B cell (primary cell): Measurements from ENCODE around the gene KDM7A. TPM values are rescaled to one million over a fixed set of nuclear protein-coding genes. Genes with fewer than 3 reads are reported as not detected.

Experiments used
- ATAC-seq: fragments of 200-7000 bp; cut with Tn5 transposase; one replicate; pipeline ENCODE4 v1.10.0; 2021; ENCODE audit warnings: low read depth, mild to moderate bottlenecking, moderate number of reproducible peaks, moderate library complexity
- CTCF ChIA-PET: fragments of 350-600 bp; sonication (Branson Sonifier 250); formaldehyde crosslinking; loops from one replicate; lab custom pipeline; 2021; ENCODE audit warnings: antibody characterized with exemption, inconsistent platforms; lab: Charles Lee
- POLR2A ChIA-PET: fragments of 350-600 bp; sonication (Branson Sonifier 250); formaldehyde crosslinking; loops from one replicate; lab custom pipeline; 2021; ENCODE audit warnings: antibody characterized with exemption; lab: Charles Lee
- DNase-seq: peaks from one replicate; pipeline ENCODE4 v3.0.0; 2013
- H2AFZ ChIP-seq: 2 replicates; pipeline ENCODE4 v1.6.1; 2012; ENCODE audit warnings: mild to moderate bottlenecking, low read depth, low read length; ENCODE audit not compliant: insufficient read depth, poor library complexity, severe bottlenecking
- H3K27ac ChIP-seq, 2 donors: 1 replicate in 1 of 2; 2 replicates in 1 of 2; pipeline ENCODE4 v1.5.1; 2012 to 2013; ENCODE audit warnings: low read length in 2 of 2, mild to moderate bottlenecking in 2 of 2, moderate library complexity in 1 of 2
- H3K27me3 ChIP-seq, 4 experiments: fragments of 200-600 bp in 1 of 4; sonication (generic) in 1 of 4; replicated peaks in 1 of 4; 1 replicate in 2 of 4; 2 replicates in 2 of 4; pipeline versions ENCODE4 v1.6.1 to v1.7.0; 2013 to 2016; ENCODE audit warnings: low read length in 3 of 4, mild to moderate bottlenecking in 2 of 4, mixed read lengths in 1 of 4, moderate library complexity in 1 of 4; ENCODE audit not compliant: insufficient read depth in 4 of 4, control insufficient read depth in 3 of 4; ENCODE audit errors: control extremely low read depth in 1 of 4
- H3K36me3 ChIP-seq, 2 experiments: replicated peaks in 1 of 2; 1 replicate in 1 of 2; 2 replicates in 1 of 2; pipeline versions ENCODE4 v1.6.1 to v1.7.1; 2013; ENCODE audit warnings: low read length in 1 of 2; ENCODE audit not compliant: insufficient read depth in 2 of 2, control insufficient read depth in 1 of 2; ENCODE audit errors: control extremely low read depth in 1 of 2, extremely low read depth in 1 of 2
- H3K4me1 ChIP-seq, 2 donors: fragments of 200-600 bp in 1 of 2; sonication (generic) in 1 of 2; 1 replicate in 1 of 2; 2 replicates in 1 of 2; pipeline versions ENCODE4 v1.5.1 to v1.6.1; 2013 to 2017; ENCODE audit warnings: low read length in 2 of 2; ENCODE audit not compliant: control insufficient read depth in 2 of 2, insufficient read depth in 2 of 2
- H3K4me2 ChIP-seq: replicated peaks from 2 replicates; pipeline ENCODE3; 2012; ENCODE audit warnings: mild to moderate bottlenecking, low read depth, low read length; ENCODE audit not compliant: poor library complexity, severe bottlenecking
- H3K4me3 ChIP-seq, 5 experiments: fragments of 200-600 bp in 1 of 5; sonication (generic) in 1 of 5; 1 replicate in 3 of 5; 2 replicates in 2 of 5; pipeline versions ENCODE4 v1.5.1 to v1.7.0; 2011 to 2016; ENCODE audit warnings: low read length in 4 of 5, mild to moderate bottlenecking in 4 of 5, low read depth in 2 of 5, control low read depth in 1 of 5, moderate library complexity in 1 of 5; ENCODE audit not compliant: insufficient read depth in 1 of 5; ENCODE audit errors: control extremely low read depth in 1 of 5, extremely low read depth in 1 of 5
- H3K79me2 ChIP-seq: fragments of 200-600 bp; sonication (generic); one replicate; pipeline ENCODE4 v1.6.0; 2016; ENCODE audit warnings: low read length; ENCODE audit not compliant: control insufficient read depth, insufficient read depth
- H3K9ac ChIP-seq: fragments of 200-600 bp; sonication (generic); 2 replicates; pipeline ENCODE4 v1.6.1; 2017; ENCODE audit warnings: mild to moderate bottlenecking, low read length, moderate library complexity
- H3K9me3 ChIP-seq, 3 donors: one replicate each; pipeline versions ENCODE4 v1.6.1 to v1.7.1; 2013; ENCODE audit warnings: low read length in 2 of 3; ENCODE audit not compliant: control insufficient read depth in 2 of 3, insufficient read depth in 1 of 3; ENCODE audit errors: control extremely low read depth in 1 of 3
- H4K20me1 ChIP-seq: 2 replicates; pipeline ENCODE4 v1.6.0; 2012; ENCODE audit warnings: mild to moderate bottlenecking, low read length; ENCODE audit not compliant: insufficient read depth, control insufficient read depth, poor library complexity, severe bottlenecking
- H3K27ac Mint-ChIP-seq: one replicate; pipeline ENCODE4 v1.8.0; 2021; ENCODE audit warnings: mixed read lengths
- H3K27me3 Mint-ChIP-seq: one replicate; pipeline ENCODE4 v1.8.0; 2021; ENCODE audit warnings: mixed read lengths
- H3K4me1 Mint-ChIP-seq: one replicate; pipeline ENCODE4 v1.8.0; 2021; ENCODE audit warnings: mixed read lengths
- H3K4me3 Mint-ChIP-seq: one replicate; pipeline ENCODE4 v1.8.0; 2021; ENCODE audit warnings: mixed read lengths
- H3K9me3 Mint-ChIP-seq: one replicate; pipeline ENCODE4 v1.8.0; 2022; ENCODE audit warnings: mixed read lengths; ENCODE audit not compliant: insufficient read depth
- EZH2 ChIP-seq: IDR thresholded peaks from 2 replicates; pipeline ENCODE4 v1.6.1; 2012; ENCODE audit warnings: borderline replicate concordance, low read depth, mild to moderate bottlenecking, moderate library complexity, low read length; ENCODE audit not compliant: insufficient read depth, poor library complexity, severe bottlenecking
- WGBS: methylation state at CpG from one replicate; pipeline ENCODE4 v1.1.5; 2013; ENCODE audit warnings: missing lambda C conversion rate; ENCODE audit not compliant: insufficient coverage; 5-methylcytosine and 5-hydroxymethylcytosine counted together
- intact Hi-C: fragments of 100-400 bp; cut with micrococcal nuclease; formaldehyde crosslinking; loops from one replicate; pipeline ENCODE4 v1.10.0; 2022
- polyA plus RNA-seq: library from polyadenylated mRNA; depleted of rRNA; stranded (reverse); fragments of >200 nt; gene quantifications from 2 replicates; pipeline ENCODE4 v1.2.3, GENCODE V29; 2012
- total RNA-seq, 2 donors: library from RNA; stranded (reverse); fragments of 120-200 nt in 1 of 2; gene quantifications; 1 replicate in 1 of 2; 2 replicates in 1 of 2; pipeline versions ENCODE4 v1.2.3 to v1.2.4, GENCODE V29; 2013 to 2022
- TF ChIP-seq, protein P1 (sequence below): fragments of 200-600 bp; IDR thresholded peaks from one replicate; pipeline ENCODE4 v1.8.0; 2022; ENCODE audit warnings: antibody characterized with exemption, mild to moderate bottlenecking

The KDM7A gene
- total and polyA plus RNA-seq, 2 donors (not counting 1 experiment from before 2014, with no cell fraction given) = 16.1 to 50.8 TPM

DNA sequence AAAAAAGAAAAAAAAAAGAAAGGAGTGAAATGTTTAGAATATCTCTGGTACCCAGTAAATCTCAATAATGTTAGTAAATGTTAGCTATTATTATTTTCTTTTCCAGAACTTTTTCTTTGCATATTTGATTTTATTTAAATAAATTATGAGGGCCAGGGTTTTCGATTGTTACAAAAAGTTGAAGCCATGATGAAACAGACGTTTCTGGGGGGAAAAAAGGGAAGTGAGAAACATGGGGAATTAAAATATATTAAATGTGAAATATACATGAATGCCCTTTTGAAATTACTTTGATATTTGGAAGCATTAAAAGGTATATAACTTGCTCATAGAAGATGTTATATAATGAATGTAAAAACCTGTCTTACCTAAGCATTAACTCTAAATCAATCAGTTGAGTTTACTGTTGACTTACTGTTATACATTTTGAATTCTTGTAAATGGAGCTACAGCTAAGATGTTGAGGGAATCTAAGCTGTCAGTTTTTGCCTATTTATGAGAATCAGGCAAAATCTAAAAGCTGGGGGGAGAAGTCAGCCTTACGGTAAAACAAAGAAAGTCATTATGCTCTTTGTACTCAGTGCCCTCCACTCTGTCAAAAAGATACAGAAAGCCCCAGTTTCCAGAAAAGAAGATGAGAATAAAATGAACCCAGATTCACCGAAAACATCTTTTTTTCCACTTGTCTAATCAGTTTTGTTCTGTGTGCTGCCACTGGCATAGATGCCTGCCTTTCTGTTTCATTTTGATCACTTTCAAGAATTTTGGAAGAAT is 30.0 kb upstream of the KDM7A start:
- Histone ChIP-seq H2AFZ (no peak overlapping the region), H3K9me3 (no peaks in the 10 kb centered on the region), H3K4me1 (peaks cover 56 to 58% of the 10 kb centered on the region in 2 donors), H3K79me2 (no peaks in the 10 kb centered on the region), H3K4me2 (peak overlapping the region; percentile 13), H3K9ac (no peak overlapping the region), H3K27me3 (no peaks in the 10 kb centered on the region), H3K36me3 (no peaks in the 10 kb centered on the region), H3K4me3 (no peak overlapping the region), H3K27ac (no peak overlapping the region), H4K20me1 (no peaks in the 10 kb centered on the region)
- ChIA-PET CTCF (interaction anchor here (0.6 to 3.6 kb wide), 4 partner anchors 15 to 85 kb away, joined by 3 to 26 read pairs (median 4); partner anchors contain the start of gene KDM7A), POLR2A (interaction anchor here (0.6 kb wide), 1 partner anchor 30 kb away, joined by 3 read pairs; the partner anchor contains the start of gene KDM7A)
- intact Hi-C loops = no loop called here
- no peaks in the 10 kb centered on the region for H3K9me3 Mint-ChIP-seq
- no peak overlapping the region for H3K4me3 Mint-ChIP-seq
- H3K27ac Mint-ChIP-seq = peak overlapping the region; percentile 43
- no peak for TF ChIP-seq EZH2
- TF ChIP-seq, protein P1, sequence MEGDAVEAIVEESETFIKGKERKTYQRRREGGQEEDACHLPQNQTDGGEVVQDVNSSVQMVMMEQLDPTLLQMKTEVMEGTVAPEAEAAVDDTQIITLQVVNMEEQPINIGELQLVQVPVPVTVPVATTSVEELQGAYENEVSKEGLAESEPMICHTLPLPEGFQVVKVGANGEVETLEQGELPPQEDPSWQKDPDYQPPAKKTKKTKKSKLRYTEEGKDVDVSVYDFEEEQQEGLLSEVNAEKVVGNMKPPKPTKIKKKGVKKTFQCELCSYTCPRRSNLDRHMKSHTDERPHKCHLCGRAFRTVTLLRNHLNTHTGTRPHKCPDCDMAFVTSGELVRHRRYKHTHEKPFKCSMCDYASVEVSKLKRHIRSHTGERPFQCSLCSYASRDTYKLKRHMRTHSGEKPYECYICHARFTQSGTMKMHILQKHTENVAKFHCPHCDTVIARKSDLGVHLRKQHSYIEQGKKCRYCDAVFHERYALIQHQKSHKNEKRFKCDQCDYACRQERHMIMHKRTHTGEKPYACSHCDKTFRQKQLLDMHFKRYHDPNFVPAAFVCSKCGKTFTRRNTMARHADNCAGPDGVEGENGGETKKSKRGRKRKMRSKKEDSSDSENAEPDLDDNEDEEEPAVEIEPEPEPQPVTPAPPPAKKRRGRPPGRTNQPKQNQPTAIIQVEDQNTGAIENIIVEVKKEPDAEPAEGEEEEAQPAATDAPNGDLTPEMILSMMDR = no peak
- DNase-seq = peak; percentile 22
- no peak for ATAC-seq
- H3K27me3 Mint-ChIP-seq = peaks cover 3% of the 10 kb centered on the region
- no CpG with 5 or more reads among the region's 4 CpGs for WGBS
- peaks cover 58% of the 10 kb centered on the region for H3K4me1 Mint-ChIP-seq

- POLR2A ChIA-PET = no interaction called here
- CTCF ChIA-PET = interaction anchor here (1.3 kb wide), 1 partner anchor 17 kb away, joined by 3 read pairs; no protein-coding TSS in a partner anchor
Measured at GRCh38 chr7:140205600-140205999, 28.8 kb upstream of the KDM7A start.

More at GRCh38 chr7:140205600-140205999, 28.8 kb upstream of the KDM7A start:
- Histone ChIP-seq H3K4me1 (peaks cover 44 to 47% of the 10 kb centered on the region in 2 donors), H3K27me3 (no peaks in the 10 kb centered on the region), H3K4me2 (no peak overlapping the region), H3K9me3 (no peaks in the 10 kb centered on the region), H3K27ac (no peak overlapping the region), H2AFZ (no peak overlapping the region), H3K79me2 (no peaks in the 10 kb centered on the region), H3K9ac (no peak overlapping the region), H3K36me3 (no peaks in the 10 kb centered on the region), H3K4me3 (no peak overlapping the region), H4K20me1 (no peaks in the 10 kb centered on the region)
- Mint-ChIP-seq H3K27me3 (peaks cover 5% of the 10 kb centered on the region), H3K4me3 (no peak overlapping the region), H3K9me3 (no peaks in the 10 kb centered on the region), H3K27ac (no peak overlapping the region), H3K4me1 (peaks cover 50% of the 10 kb centered on the region)
- intact Hi-C loops = no loop called here
- no CpG with 5 or more reads among the region's 4 CpGs for WGBS
- ATAC-seq = no peak
- DNase-seq = no peak
- TF ChIP-seq EZH2 = no peak
- TF ChIP-seq, protein P1 = no peak
